GM18520 (cell line): ENCODE measurements around the gene USP24.
"Not testable (repeated sequence)": the region's sequence is repeated elsewhere in the genome, so short reads cannot be mapped to it uniquely, and the experiment has no call there.

ENCODE experiments used
- ATAC-seq: cut with Tn5 transposase; IDR thresholded peaks from one replicate; pipeline ENCODE4 v1.9.1; 2021; ENCODE audit not compliant: unreplicated experiment

USP24 gene

GRCh38 chr1:55232448-55233144 is 17.4 kb upstream of the USP24 start:
- no peak for ATAC-seq

GRCh38 chr1:55231745-55232144 is 16.6 kb upstream of the USP24 start:
- no peak for ATAC-seq

- no peak for ATAC-seq
Measured at GRCh38 chr1:55230659-55231058, 15.5 kb upstream of the USP24 start.

GRCh38 chr1:55229726-55230125 is 14.6 kb upstream of the USP24 start:
- ATAC-seq = not testable (repeated sequence)

GRCh38 chr1:55225228-55225627 is 10.1 kb upstream of the USP24 start:
- no peak for ATAC-seq

GRCh38 chr1:55224729-55225128 is 9.6 kb upstream of the USP24 start:
- ATAC-seq = no peak

GRCh38 chr1:55222152-55222551 is 7.0 kb upstream of the USP24 start:
- no peak for ATAC-seq

GRCh38 chr1:55217226-55217986 is 2.2 kb upstream of the USP24 start:
- ATAC-seq = no peak

- no peak for ATAC-seq
Measured at GRCh38 chr1:55216096-55216495, 932 bp upstream of the USP24 start.

- peak; percentile 12 for ATAC-seq
Measured at GRCh38 chr1:55214934-55215193, 300 bp downstream of the USP24 start.

- ATAC-seq = peak; percentile 2
Measured at GRCh38 chr1:55214212-55214933, 791 bp downstream of the USP24 start.

GRCh38 chr1:55213885-55214211 is 1.3 kb downstream of the USP24 start:
- ATAC-seq = no peak

GRCh38 chr1:55213151-55213884 is 1.8 kb downstream of the USP24 start:
- ATAC-seq = no peak

GRCh38 chr1:55212349-55213150 is 2.6 kb downstream of the USP24 start:
- ATAC-seq = no peak

GRCh38 chr1:55211863-55212262 is 3.3 kb downstream of the USP24 start:
- no peak for ATAC-seq

- ATAC-seq = no peak
Measured at GRCh38 chr1:55210990-55211801, 4.0 kb downstream of the USP24 start.

GRCh38 chr1:55209247-55209646 is 5.9 kb downstream of the USP24 start:
- ATAC-seq = no peak

- no peak for ATAC-seq
Measured at GRCh38 chr1:55206210-55206609, 9.0 kb downstream of the USP24 start.

- peak; percentile 78 for ATAC-seq
Measured at GRCh38 chr1:55204997-55205396, 10.2 kb downstream of the USP24 start.

- ATAC-seq = no peak
Measured at GRCh38 chr1:55203064-55203463, 12.1 kb downstream of the USP24 start.
